K562 (cell line): ENCODE data around the gene PRKAG1. TPM values are rescaled to one million over a fixed set of nuclear protein-coding genes. Genes with fewer than 3 reads are reported as not detected.

Experiments
- CEBPB ChIP-seq: fragments of 450-650 bp; IDR thresholded peaks from 2 replicates; pipeline ENCODE4 v1.6.1; 2016; ENCODE audit warnings: missing genetic modification characterization, missing compliant biosample characterization
- DACH1 ChIP-seq: fragments of 450-650 bp; IDR thresholded peaks from 2 replicates; pipeline ENCODE4 v1.6.1; 2018; ENCODE audit not compliant: partially characterized antibody
- GTF2A2 ChIP-seq: IDR thresholded peaks from 2 replicates; pipeline ENCODE4 v1.6.1; 2016; ENCODE audit warnings: mild to moderate bottlenecking, missing genetic modification characterization, missing compliant biosample characterization
- HEY1 ChIP-seq: fragments of 250-450 bp; sonication (Bioruptor Pico); IDR thresholded peaks from 2 replicates; pipeline ENCODE4 v1.5.0; 2020; ENCODE audit warnings: mild to moderate bottlenecking, moderate library complexity, borderline replicate concordance
- HNRNPK ChIP-seq: fragments of 200-400 bp; formaldehyde crosslinking; IDR thresholded peaks from one replicate; pipeline ENCODE4 v1.6.1; 2018; ENCODE audit warnings: mild to moderate bottlenecking, low read depth, low read length; ENCODE audit not compliant: poor library complexity, severe bottlenecking
- IRF2 ChIP-seq: sonication (generic); formaldehyde crosslinking; IDR thresholded peaks from 2 replicates; pipeline ENCODE4 v1.8.1; 2022; ENCODE audit warnings: mild to moderate bottlenecking, missing genetic modification reagents
- MAZ ChIP-seq, 2 experiments: fragments of 450-650 bp in 1 of 2; sonication (generic) in 1 of 2; formaldehyde crosslinking; IDR thresholded peaks in 1 of 2; conservative IDR thresholded peaks in 1 of 2; 2 replicates each; pipeline versions ENCODE4 v1.4.0 to v1.5.0; 2020; ENCODE audit warnings: mild to moderate bottlenecking in 1 of 2, missing genetic modification reagents in 1 of 2
- MIER1 ChIP-seq: fragments of 450-650 bp; IDR thresholded peaks from 2 replicates; pipeline ENCODE4 v1.6.1; 2016; ENCODE audit warnings: antibody characterized with exemption, mild to moderate bottlenecking, low read depth
- MYC ChIP-seq, 2 experiments: fragments of 250-450 bp in 1 of 2; sonication (Bioruptor Pico) in 1 of 2; IDR thresholded peaks; 2 replicates each; pipeline versions ENCODE4 v1.5.1 to v1.6.1; 2012 to 2021; ENCODE audit warnings: low read depth in 2 of 2, borderline replicate concordance in 1 of 2, improper control_type of control experiment in 1 of 2, low read length in 1 of 2, mild to moderate bottlenecking in 1 of 2, moderate library complexity in 1 of 2
- PHTF2 ChIP-seq: fragments of 250-450 bp; sonication (Bioruptor Pico); IDR thresholded peaks from 2 replicates; pipeline ENCODE4 v1.5.0; 2021; ENCODE audit warnings: mild to moderate bottlenecking
- ZFP36 ChIP-seq: fragments of 150-350 bp; IDR thresholded peaks from 2 replicates; pipeline ENCODE4 v1.6.1; 2018; ENCODE audit warnings: low read length, low read depth; ENCODE audit not compliant: partially characterized antibody
- ZNF316 ChIP-seq: fragments of 450-650 bp; IDR thresholded peaks from 2 replicates; pipeline ENCODE4 v1.6.1; 2016
- ZNF644 ChIP-seq: fragments of 200-800 bp; sonication (Bioruptor generic); IDR thresholded peaks from 2 replicates; pipeline ENCODE4 v1.6.1; 2016; ENCODE audit warnings: low read depth, missing genetic modification characterization, missing compliant biosample characterization
- polyA plus RNA-seq, 8 experiments: library from polyadenylated mRNA; depleted of rRNA in 4 of 8; stranded (reverse) in 5 of 8; unstranded in 3 of 8; fragments of >200 nt; fragmentation: Nextera tagmentation in 2 of 8; fragmentation: Illumina TruSeq in 1 of 8; extraction: Ambion mirVana in 2 of 8; extraction: Trizol in 1 of 8; gene quantifications; 2 replicates each; pipeline versions ENCODE4 v1.2.1 to v1.2.3, GENCODE V29; 2011 to 2014; ENCODE audit warnings: inconsistent platforms in 1 of 8, missing spikeins in 1 of 8
- total RNA-seq, 7 experiments: library from RNA; depleted of rRNA in 6 of 7; stranded (reverse); fragments of >200 nt in 6 of 7; fragmentation: Illumina TruSeq in 2 of 7; extraction: Trizol in 2 of 7; gene quantifications; 2 replicates each; pipeline versions ENCODE4 v1.2.1 to v1.2.3, GENCODE V29; 2011 to 2021; ENCODE audit warnings: low replicate concordance in 1 of 7
- TF ChIP-seq, protein P1 (sequence below): fragments of 250-450 bp; sonication (Bioruptor Pico); IDR thresholded peaks from 2 replicates; pipeline ENCODE4 v1.4.0; 2020; ENCODE audit warnings: mild to moderate bottlenecking
- TF ChIP-seq, protein P2 (sequence below): sonication (generic); formaldehyde crosslinking; IDR thresholded peaks from 2 replicates; pipeline ENCODE4 v1.8.0; 2023; ENCODE audit warnings: mild to moderate bottlenecking, missing genetic modification reagents
- TF ChIP-seq, protein P3 (sequence below), 2 experiments: fragments of 450-650 bp; IDR thresholded peaks; 2 replicates each; pipeline ENCODE4 v1.6.1; 2018; ENCODE audit warnings: mild to moderate bottlenecking in 2 of 2, low read depth in 1 of 2; ENCODE audit not compliant: partially characterized antibody in 2 of 2
- TF ChIP-seq, protein P4 (sequence below), 2 experiments: fragments of 250-450 bp in 1 of 2; fragments of 450-650 bp in 1 of 2; sonication (Bioruptor Pico) in 1 of 2; IDR thresholded peaks; 2 replicates each; pipeline versions ENCODE4 v1.6.1 to v1.8.0; 2016 to 2021; ENCODE audit warnings: mild to moderate bottlenecking in 2 of 2, moderate library complexity in 2 of 2, missing compliant biosample characterization in 1 of 2, missing genetic modification characterization in 1 of 2

The PRKAG1 gene
- total and polyA plus RNA-seq, 9 of the 15 experiments (the other 6 are each of a cell fraction or from before 2014, with no cell fraction given) = 51.1 to 126 (median 79.1) TPM

DNA sequence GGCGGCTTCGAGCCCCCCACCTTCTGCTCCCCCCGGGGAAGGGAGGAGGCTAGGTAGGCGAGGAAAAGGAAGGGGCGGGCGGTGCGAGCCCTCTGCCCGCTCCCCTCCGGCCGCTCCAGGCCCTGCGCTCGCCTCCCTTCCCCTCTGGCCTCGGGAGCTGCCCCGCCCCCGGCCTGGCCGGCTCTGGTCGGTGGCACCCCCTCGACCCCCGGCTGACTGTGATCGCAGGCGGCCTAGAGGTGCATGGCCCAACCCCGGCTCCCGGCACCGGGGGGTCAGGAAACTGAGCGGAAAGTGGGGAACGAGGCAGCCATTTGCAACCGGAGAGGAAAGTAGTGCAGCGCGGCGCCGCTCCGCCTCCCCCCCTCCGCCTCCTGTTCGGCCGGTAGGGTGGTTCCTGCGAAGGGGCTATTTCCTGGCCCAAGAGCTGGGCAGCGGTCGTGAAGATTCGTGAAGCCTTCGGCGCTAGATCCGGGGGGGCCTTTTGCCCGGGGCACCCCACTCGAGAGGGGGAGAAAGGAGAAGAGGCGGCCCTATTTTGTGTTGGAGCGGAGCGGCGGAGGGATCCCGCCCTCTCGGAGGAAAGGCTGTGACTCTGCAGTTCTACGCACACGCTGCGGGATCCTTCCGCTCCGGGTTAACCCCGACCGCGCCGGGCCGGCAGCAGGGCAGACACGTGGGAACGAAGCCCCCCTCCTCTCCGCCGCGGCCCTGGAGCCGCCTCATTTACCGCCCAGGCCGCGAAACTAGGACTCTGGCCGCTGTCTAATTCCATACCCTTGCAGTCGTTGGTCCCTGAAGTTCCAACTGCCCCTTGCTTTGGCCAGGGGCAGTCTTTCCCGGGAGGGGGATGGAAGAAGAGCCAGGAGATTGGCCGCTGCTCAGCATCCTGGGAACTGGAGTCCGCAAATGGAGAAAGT lies 41.9 kb upstream of the PRKAG1 start, which contains the start of gene KMT2D (continued):
- TF ChIP-seq, protein P1, sequence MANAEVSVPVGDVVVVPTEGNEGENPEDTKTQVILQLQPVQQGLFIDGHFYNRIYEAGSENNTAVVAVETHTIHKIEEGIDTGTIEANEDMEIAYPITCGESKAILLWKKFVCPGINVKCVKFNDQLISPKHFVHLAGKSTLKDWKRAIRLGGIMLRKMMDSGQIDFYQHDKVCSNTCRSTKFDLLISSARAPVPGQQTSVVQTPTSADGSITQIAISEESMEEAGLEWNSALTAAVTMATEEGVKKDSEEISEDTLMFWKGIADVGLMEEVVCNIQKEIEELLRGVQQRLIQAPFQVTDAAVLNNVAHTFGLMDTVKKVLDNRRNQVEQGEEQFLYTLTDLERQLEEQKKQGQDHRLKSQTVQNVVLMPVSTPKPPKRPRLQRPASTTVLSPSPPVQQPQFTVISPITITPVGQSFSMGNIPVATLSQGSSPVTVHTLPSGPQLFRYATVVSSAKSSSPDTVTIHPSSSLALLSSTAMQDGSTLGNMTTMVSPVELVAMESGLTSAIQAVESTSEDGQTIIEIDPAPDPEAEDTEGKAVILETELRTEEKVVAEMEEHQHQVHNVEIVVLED (CRISPR knock-in tag) = peak; percentile 92
- TF ChIP-seq IRF2 (CRISPR knock-in tag) (no peak), ZFP36 (no peak), CEBPB (tag) (no peak), MYC (IDR thresholded peaks at IDR 0.05; ENCODE audit: low read depth, low read length) (peak; percentile 99), MYC (CRISPR knock-in tag; IDR thresholded peaks at IDR 0.05; ENCODE audit: borderline replicate concordance, low read depth) (peak; percentile 99), HEY1 (CRISPR knock-in tag) (no peak), ZNF644 (tag) (no peak), MIER1 (0 out of 2 replicates have a peak, but pooled peaks have one; percentile 62), HNRNPK (no peak), GTF2A2 (tag) (peak; percentile 71), MAZ (CRISPR knock-in tag; conservative IDR thresholded peaks at IDR 0.05 in 1 of 2, IDR thresholded peaks at IDR 0.05 in 1 of 2) (peak; percentile 98 to 99), ZNF316 (peak; percentile 88), PHTF2 (CRISPR knock-in tag) (0 out of 2 replicates have a peak, but pooled peaks have one; percentile 63), DACH1 (no peak)
- TF ChIP-seq, protein P2, sequence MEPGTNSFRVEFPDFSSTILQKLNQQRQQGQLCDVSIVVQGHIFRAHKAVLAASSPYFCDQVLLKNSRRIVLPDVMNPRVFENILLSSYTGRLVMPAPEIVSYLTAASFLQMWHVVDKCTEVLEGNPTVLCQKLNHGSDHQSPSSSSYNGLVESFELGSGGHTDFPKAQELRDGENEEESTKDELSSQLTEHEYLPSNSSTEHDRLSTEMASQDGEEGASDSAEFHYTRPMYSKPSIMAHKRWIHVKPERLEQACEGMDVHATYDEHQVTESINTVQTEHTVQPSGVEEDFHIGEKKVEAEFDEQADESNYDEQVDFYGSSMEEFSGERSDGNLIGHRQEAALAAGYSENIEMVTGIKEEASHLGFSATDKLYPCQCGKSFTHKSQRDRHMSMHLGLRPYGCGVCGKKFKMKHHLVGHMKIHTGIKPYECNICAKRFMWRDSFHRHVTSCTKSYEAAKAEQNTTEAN (CRISPR knock-in tag) = peak; percentile 76; the same call in 1 of the 2 replicates
- TF ChIP-seq, protein P3, sequence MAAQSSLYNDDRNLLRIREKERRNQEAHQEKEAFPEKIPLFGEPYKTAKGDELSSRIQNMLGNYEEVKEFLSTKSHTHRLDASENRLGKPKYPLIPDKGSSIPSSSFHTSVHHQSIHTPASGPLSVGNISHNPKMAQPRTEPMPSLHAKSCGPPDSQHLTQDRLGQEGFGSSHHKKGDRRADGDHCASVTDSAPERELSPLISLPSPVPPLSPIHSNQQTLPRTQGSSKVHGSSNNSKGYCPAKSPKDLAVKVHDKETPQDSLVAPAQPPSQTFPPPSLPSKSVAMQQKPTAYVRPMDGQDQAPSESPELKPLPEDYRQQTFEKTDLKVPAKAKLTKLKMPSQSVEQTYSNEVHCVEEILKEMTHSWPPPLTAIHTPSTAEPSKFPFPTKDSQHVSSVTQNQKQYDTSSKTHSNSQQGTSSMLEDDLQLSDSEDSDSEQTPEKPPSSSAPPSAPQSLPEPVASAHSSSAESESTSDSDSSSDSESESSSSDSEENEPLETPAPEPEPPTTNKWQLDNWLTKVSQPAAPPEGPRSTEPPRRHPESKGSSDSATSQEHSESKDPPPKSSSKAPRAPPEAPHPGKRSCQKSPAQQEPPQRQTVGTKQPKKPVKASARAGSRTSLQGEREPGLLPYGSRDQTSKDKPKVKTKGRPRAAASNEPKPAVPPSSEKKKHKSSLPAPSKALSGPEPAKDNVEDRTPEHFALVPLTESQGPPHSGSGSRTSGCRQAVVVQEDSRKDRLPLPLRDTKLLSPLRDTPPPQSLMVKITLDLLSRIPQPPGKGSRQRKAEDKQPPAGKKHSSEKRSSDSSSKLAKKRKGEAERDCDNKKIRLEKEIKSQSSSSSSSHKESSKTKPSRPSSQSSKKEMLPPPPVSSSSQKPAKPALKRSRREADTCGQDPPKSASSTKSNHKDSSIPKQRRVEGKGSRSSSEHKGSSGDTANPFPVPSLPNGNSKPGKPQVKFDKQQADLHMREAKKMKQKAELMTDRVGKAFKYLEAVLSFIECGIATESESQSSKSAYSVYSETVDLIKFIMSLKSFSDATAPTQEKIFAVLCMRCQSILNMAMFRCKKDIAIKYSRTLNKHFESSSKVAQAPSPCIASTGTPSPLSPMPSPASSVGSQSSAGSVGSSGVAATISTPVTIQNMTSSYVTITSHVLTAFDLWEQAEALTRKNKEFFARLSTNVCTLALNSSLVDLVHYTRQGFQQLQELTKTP (IDR thresholded peaks at IDR 0.05; ENCODE audit: low read depth in 1 of 2, partially characterized antibody in 2 of 2) = peak; percentile 61 to 83
- TF ChIP-seq, protein P4, sequence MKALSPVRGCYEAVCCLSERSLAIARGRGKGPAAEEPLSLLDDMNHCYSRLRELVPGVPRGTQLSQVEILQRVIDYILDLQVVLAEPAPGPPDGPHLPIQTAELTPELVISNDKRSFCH (CRISPR knock-in tag; IDR thresholded peaks at IDR 0.05) = no peak
- TF ChIP-seq, protein P4 (tag; IDR thresholded peaks at IDR 0.05) = peak; percentile 69; the same call in 1 of the 2 replicates
